Measurements from ENCODE around the gene GOLGA2.

- TF ChIP-seq CTCF (IDR thresholded peaks at IDR 0.05), result no peak
- no peak for TF ChIP-seq POLR2A (IDR thresholded peaks at IDR 0.05)
- TF ChIP-seq EP300 (IDR thresholded peaks at IDR 0.05), result no peak
- no peak for TF ChIP-seq POLR2AphosphoS5 (IDR thresholded peaks at IDR 0.05)
Measured at GRCh38 chr9:128265348-128265847, 10.4 kb downstream of the GOLGA2 start.

Measured in upper lobe of left lung (tissue), 4 donors.